Activated naive CD4-positive, alpha-beta T cell treated with Interleukin-2 at 50 U/mL for 16 hours (primary cell): ENCODE measurements around the gene FBXL7.

ENCODE experiments used
- DNase-seq: peaks from one replicate; pipeline ENCODE4 v3.0.0-alpha.2; 2020

Gene FBXL7

DNA sequence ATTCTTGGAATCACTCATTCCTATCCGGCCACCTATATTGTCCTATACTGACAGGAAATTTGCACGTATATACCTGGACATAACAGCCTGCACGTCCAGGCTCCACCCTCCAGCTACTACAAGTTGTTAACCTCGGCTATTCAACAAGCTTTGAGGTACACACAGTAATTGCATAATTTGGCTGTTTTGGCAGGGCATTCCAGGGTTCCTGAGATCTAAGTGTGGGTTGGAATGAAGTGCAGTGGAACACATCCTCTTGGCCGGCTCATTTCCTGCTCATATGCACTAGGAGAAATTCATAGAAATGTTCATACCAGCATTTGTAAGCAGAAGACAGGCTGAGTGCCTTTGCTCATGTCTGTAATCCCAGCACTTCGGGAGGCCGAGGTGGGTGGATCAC is 222.3 kb downstream of the FBXL7 start:
- DNase-seq: no peak

DNA sequence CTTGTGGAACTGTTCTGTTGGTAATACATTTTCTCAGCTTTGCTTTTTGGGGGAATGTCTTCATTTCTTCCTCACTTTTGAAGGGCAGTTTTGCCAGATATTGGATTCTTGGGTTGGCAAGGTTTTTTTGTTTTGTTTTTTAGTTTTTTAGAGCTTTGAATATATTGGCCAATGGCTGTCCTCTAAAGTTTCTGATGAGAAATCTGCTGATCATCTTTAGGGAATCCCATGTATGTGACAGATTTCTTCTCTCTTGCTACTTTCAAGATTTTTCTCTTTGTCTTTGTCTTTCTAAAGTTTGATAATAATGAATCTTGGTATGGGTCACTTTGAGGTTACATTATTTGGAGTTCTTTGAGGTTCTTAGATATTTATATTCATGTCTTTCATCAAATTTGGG is 227.4 kb downstream of the FBXL7 start:
- no peak for DNase-seq

GRCh38 chr5:15728811-15729210 is 228.8 kb downstream of the FBXL7 start:
- DNase-seq: no peak

DNA sequence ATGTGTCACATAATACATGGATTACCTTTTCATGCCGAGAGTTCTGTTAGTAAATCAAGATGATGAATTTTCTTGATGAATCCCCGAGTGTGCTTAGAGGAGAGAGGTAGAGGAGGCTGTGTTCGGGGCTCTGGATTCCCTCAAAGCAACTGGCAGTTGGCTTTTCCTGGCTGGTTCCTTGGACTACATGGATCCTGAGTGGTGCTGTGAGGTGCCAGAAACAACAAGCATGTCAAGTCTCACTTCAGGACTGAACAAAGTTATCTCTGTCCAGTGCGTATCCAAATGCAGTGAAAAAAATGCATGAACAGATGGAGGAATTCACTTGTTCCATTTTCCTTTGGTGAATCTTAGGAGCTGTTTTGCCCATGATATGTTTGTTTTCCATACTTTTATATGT is 231.7 kb downstream of the FBXL7 start:
- DNase-seq: no peak

DNA sequence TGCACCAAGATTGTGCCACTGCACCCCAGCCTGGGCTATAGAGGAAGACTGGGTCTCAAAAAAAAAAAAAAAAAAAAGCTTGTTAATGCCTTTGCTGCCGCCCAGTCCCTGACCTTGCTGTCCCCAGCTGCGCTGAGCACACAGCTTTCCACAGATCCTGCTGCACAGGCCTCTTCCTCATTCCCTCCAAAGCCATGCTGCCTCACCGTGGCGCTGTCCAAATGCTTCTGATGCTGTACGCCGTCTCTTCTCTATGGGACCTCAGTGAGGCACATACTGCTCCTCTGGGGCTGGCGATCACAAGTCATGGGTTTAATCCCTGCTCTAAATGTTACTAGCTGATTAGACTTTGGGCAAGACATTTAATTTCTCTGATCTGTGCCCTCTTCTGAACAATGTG is 234.1 kb downstream of the FBXL7 start:
- no peak for DNase-seq

DNA sequence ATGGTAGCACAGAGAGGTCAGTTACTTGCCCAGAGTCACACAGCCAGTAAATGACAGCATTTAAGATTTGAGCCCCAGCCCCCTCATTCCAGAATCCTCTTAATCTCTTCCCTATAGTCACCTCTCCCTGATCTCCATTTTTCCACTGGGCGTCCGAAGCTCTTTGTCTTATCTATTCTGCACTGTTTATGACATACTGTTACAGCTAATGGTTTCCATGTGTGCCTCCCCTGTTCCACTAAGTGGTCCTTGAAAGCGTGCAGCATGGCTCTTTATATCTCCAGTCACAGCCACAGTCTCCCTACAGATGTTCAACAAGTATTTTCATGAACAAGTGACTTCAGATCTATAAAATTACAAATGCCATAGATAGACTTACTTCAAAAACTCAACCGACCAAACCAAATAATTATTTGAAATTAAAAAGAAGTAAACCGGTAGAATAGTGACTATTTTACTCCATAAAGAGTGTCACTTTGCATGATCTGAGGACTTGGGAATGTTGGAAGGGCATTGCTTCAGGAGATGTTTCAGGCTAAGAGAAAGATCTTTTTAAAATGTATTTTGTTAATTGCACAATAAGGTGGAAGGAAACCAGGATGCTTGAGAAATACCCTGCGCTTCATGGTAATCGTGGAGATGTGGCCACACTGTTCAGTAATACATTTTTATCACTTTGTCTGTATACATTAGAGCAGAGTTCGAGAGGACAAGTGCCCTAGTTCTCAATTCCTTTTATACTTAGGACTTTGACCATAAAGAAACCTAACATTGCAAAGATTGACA is 237.2 kb downstream of the FBXL7 start:
- no peak for DNase-seq

DNA sequence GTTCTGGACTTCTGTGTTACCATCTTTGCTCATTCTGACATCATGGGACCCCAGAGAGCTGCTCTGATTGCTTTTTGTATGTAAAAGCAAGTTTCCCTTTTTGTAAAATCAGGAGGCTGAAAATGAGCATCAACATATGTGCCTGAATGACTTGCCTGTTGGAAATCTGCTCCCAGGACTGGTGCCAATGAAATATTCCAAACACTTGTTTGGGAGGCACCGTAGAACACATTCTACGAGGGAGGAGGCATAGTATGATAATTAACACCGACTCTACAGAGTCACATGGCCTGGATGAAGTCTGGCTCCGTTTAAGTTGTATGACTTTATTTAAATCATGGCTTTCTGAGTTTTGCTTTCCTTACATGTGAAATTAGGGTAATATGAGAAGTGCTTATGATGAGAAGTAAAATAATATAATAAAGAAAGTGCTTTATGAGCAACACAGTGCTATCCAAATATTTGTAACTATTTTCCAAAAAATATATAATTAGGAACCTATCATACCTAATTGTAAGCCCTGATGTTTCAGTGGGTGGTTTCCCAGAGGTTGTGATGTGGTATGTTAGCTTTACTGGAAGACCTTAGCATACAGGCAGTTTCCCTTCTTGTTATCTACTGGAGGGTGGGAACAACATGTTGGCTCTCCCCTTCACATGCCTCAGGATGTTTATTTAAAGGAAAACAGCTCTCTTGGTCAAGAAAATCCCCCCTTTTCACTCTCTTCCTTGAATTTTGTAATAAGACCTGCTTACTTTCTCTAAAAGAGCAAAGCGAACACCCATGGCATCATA is 238.1 kb downstream of the FBXL7 start:
- DNase-seq: no peak

DNA sequence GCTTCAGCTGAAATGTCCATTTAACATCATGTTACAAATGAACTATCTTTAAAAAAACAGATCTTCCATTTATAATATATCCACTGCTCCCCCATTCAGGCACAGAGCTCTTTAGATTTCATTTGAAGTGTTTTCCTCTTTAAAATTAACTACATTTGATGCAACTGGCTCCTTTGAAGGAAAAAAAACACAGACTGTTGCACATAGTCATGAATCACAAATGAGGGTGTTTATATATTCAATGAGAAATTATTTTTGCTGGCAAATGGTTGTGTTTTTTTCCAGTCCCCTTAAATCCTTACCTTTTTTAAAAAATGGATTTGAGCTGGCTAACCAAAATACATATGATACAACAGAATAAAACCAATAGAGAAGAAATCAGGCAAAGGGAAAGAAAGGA is 240.4 kb downstream of the FBXL7 start:
- no peak for DNase-seq

DNA sequence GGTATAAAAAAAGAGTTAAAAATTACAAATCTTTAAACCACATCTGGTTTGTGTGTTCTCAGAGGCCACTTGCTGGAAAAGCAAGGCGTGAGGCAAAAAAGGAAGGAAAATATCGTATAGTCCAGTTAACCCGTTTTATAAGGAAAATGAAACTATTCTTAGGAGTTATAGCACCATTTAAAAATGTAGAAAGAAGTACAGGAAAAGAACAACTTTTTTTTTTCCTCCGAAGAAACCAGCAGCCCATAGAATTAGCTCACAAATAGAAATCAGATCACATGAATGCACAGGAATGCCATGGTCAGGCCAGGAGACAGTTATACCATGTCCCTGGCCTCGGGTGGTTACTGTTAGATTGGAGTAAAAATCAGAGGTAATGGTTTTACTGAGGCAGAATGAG is 241.6 kb downstream of the FBXL7 start:
- no peak for DNase-seq

GRCh38 chr5:15746833-15747232 is 246.9 kb downstream of the FBXL7 start:
- no peak for DNase-seq

- no peak for DNase-seq
These were observed 248.3 kb downstream of the FBXL7 start for GRCh38 chr5:15748266-15748665.

- no peak for DNase-seq
These were observed 252.8 kb downstream of the FBXL7 start for GRCh38 chr5:15752663-15753285.

DNA sequence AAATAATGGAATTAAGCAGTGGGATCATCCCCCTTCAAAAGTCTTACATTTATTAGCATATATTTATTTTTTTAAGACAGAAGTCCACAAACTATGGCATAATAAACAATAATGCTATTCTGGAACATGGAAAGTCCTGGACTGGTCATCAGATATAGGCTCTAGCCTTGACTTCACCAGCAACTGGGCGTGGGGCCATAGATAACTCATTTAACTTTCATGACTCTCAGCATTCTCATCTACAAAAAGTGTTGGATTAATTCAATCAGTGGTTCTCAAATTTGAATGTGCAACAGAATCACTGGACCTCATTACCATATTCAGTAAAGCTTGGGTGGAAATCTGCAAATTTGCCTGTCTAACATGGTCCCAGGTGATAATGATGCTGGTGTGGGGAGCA is 253.8 kb downstream of the FBXL7 start:
- no peak for DNase-seq

DNA sequence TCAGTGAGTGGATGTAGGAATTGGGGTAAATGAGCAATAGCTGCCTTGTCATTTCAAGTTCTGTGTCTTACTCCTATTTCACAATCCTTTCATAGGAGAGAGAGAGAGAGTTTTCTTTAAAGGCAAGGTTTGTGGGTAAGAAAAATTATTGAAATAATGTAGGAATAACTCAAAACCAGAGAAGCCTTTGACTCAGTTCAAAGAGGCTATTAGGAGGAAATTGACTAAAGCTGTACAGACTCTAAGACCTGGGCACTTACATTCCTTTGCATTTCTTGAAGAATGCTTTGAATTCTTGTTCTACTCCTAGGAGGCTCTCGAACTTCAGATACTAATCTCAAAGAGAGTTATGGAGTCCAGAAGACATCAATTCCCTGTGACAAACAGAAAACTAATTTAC is 257.1 kb downstream of the FBXL7 start:
- no peak for DNase-seq

- no peak for DNase-seq
These were observed 257.6 kb downstream of the FBXL7 start for GRCh38 chr5:15757619-15758018.

DNA sequence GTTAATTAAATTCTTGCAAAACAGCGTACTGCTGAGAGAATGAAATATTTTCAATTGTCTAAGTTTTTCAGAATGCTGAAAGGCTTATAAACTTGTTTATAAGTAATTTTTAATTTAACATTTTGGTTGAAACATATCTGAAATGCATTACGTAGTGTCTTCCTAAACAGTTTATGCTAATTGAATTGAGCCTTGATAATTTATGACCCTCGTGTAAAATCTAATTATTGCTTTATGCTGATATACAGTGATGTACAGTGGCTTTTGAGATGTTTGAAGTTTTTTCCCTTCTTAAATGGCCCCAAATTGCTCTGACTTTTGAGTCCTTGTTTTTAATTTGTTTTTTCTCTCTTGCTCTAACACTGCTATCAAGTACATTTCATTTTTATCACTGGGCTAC is 262.7 kb downstream of the FBXL7 start:
- no peak for DNase-seq

GRCh38 chr5:15763754-15764153 is 263.8 kb downstream of the FBXL7 start:
- no peak for DNase-seq

- DNase-seq: no peak
These were observed 269.0 kb downstream of the FBXL7 start for GRCh38 chr5:15768936-15769335.

- no peak for DNase-seq
These were observed 272.2 kb downstream of the FBXL7 start for GRCh38 chr5:15772131-15772530.

DNA sequence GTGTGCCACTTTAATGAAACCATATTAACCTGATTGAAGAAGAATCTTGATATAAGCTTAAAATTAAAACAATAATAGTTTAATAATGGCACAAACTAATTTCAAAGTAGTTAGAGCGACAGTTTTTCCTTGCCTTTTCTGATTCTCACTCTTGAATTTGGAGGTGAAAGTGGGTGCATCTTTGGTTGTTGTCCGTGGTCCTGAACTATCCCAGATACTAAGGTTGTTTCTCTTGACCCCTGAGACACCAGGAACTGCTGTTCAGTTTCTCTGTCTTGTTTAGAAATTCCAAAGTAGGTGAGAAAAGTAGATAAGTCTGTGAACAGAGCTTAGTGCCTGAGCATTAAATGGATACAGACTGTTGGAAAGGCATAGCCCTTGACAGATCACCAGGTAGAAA is 274.7 kb downstream of the FBXL7 start:
- DNase-seq: no peak

DNA sequence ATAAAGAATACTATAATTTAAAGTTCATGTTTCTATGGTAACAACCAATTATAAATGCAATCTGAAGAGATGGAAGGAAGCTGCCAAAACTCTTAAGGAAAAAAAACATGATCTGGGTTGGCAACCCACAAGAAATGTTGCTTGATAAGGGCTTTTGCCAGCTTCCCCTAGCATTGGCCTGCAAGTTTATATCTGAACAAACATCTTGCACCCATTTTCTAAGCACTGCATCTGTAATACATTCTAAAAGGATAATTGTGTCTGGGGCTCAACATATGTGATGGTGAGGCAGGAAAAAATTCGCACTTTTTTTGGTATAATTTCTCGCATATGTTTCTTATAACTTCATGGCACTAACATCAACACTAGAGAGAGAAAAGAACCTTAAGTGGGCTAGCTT is 276.4 kb downstream of the FBXL7 start:
- no peak for DNase-seq

DNA sequence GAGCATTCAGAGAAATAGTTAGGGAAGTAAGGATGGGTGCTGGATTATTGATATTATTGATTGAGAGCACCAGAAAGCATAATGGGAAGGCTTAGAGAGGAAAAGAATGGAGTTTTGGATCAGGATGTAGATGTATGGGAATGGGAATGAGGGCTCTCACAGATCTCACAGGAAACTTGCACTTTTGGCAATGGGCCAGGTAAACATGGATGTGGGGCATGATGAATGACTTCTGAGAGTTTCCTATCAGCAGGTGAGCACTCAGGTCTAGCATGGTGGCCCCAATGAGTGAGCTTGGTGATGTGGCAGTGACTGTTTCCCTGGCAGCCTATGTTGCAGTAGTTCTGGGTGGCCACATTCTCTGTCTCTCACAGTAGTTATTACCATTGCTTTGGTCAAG is 283.8 kb downstream of the FBXL7 start:
- no peak for DNase-seq

GRCh38 chr5:15785531-15785981 is 285.6 kb downstream of the FBXL7 start:
- no peak for DNase-seq

DNA sequence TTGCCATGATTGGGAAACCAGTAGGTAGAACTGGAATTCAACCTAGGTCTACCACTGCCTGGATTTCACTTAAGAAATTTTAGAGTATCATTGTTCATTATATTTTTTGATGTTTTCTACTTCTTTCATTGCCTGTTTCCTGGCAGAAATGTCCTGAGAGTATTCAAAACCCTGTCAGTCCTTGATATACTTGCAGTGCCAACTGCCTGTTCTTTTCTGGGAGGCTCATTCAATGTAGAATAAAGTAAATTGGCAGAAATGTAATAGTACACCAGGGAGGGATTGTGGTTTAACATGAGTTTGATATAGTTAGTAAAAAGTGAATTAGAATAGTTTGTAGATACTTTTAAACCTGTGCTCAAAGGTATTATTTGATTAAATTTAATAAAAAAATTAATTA is 286.3 kb downstream of the FBXL7 start:
- DNase-seq: no peak
